ENCODE data around the gene PTGS1.

DNA sequence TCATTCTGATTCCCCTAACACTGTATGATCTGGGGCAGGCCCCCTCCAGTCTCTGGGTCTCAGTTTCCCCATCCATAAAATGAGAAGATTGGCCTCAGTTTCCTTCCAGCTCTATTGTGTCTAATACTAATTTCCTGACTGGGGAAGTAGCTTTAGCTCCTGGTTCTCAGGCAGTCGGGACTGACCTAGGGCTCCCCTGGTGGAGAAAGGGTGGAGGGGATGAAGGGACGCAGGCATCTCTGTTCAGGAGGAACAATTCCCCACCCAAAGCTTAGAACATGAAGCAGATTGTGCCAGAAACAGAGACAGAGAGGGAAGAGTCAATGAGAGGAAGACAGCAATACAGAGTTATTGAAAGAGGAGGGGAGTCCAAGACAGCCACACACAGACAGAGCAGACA, 14.2 kb upstream of the PTGS1 start:
- TF ChIP-seq FOXM1 (IDR thresholded peaks at IDR 0.05; ENCODE audit: borderline replicate concordance), result no peak
- no peak for TF ChIP-seq SP1 (IDR thresholded peaks at IDR 0.05)
- no peak for TF ChIP-seq ZNF384 (IDR thresholded peaks at IDR 0.05)
- TF ChIP-seq BHLHE40 (IDR thresholded peaks at IDR 0.05; ENCODE audit: borderline replicate concordance), result no peak
- TF ChIP-seq, protein P1, sequence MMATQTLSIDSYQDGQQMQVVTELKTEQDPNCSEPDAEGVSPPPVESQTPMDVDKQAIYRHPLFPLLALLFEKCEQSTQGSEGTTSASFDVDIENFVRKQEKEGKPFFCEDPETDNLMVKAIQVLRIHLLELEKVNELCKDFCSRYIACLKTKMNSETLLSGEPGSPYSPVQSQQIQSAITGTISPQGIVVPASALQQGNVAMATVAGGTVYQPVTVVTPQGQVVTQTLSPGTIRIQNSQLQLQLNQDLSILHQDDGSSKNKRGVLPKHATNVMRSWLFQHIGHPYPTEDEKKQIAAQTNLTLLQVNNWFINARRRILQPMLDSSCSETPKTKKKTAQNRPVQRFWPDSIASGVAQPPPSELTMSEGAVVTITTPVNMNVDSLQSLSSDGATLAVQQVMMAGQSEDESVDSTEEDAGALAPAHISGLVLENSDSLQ (IDR thresholded peaks at IDR 0.05), result no peak
- TF ChIP-seq ELF4 (IDR thresholded peaks at IDR 0.05), result no peak
- TF ChIP-seq TARDBP (IDR thresholded peaks at IDR 0.05), result no peak

All from HEK293T (cell line).